Esophagus muscularis mucosa (tissue), 4 donors: Measurements from ENCODE around the gene PTGFR. TPM values are rescaled to one million over a fixed set of nuclear protein-coding genes. Genes with fewer than 3 reads are reported as not detected.

ENCODE experiments used
- DNase-seq: peaks from one replicate; pipeline ENCODE4 v3.0.0-alpha.2; 2017; ENCODE audit errors: extremely low spot score
- H3K27ac ChIP-seq, 4 donors: fragments of 200-600 bp; sonication (generic); replicated peaks in 1 of 4; 1 replicate in 3 of 4; 2 replicates in 1 of 4; pipeline ENCODE4 v1.5.1; 2016 to 2019; ENCODE audit warnings: mild to moderate bottlenecking in 1 of 4
- H3K27me3 ChIP-seq, 4 donors: fragments of 200-600 bp; sonication (generic); one replicate each; pipeline versions ENCODE4 v1.5.1 to v1.6.0; 2016 to 2019
- H3K36me3 ChIP-seq, 4 donors: fragments of 200-600 bp; sonication (generic); one replicate each; pipeline ENCODE4 v1.5.1; 2016 to 2019
- H3K4me1 ChIP-seq, 4 donors: fragments of 200-600 bp; sonication (generic); one replicate each; pipeline ENCODE4 v1.5.1; 2016 to 2019
- H3K4me3 ChIP-seq, 4 donors: fragments of 200-600 bp; sonication (generic); 1 replicate in 2 of 4; 2 replicates in 2 of 4; pipeline ENCODE4 v1.5.1; 2016 to 2019; ENCODE audit warnings: mild to moderate bottlenecking in 4 of 4, moderate library complexity in 1 of 4
- H3K9me3 ChIP-seq, 4 donors: fragments of 200-600 bp; sonication (generic); 1 replicate in 3 of 4; 2 replicates in 1 of 4; pipeline ENCODE4 v1.5.1; 2016 to 2019
- CTCF ChIP-seq, 3 experiments: fragments of 200-600 bp in 2 of 3; fragments of 450-650 bp in 1 of 3; sonication (generic) in 2 of 3; IDR thresholded peaks; one replicate each; pipeline ENCODE4 v1.5.1; 2017 to 2019; ENCODE audit warnings: antibody characterized with exemption in 3 of 3, mild to moderate bottlenecking in 2 of 3, moderate library complexity in 1 of 3
- EP300 ChIP-seq: sonication (generic); formaldehyde crosslinking; IDR thresholded peaks from one replicate; pipeline ENCODE4 v1.6.1; 2017; ENCODE audit warnings: antibody characterized with exemption
- POLR2A ChIP-seq: fragments of 450-650 bp; IDR thresholded peaks from one replicate; pipeline ENCODE4 v1.6.1; 2017; ENCODE audit warnings: antibody characterized with exemption, moderate library complexity, mild to moderate bottlenecking, low read depth
- POLR2AphosphoS5 ChIP-seq, 2 donors: sonication (generic); formaldehyde crosslinking; IDR thresholded peaks; one replicate each; pipeline ENCODE4 v1.6.1; 2017; ENCODE audit warnings: antibody characterized with exemption in 2 of 2
- WGBS: methylation state at CpG from one replicate; pipeline ENCODE4 v1.1.5; 2018; 5-methylcytosine and 5-hydroxymethylcytosine counted together
- intact Hi-C: fragments of 100-400 bp; cut with DNase I; formaldehyde crosslinking; loops from one replicate; pipeline ENCODE4 v1.15.1; 2023
- total RNA-seq, 4 donors: library from RNA; depleted of rRNA; stranded (reverse); fragments of >200 nt; gene quantifications; one replicate each; pipeline versions ENCODE4 v1.1.0 to v1.2.1, GENCODE V29; 2016

PTGFR gene
- total RNA-seq, 4 donors from 2014 or later, result 2.1 to 3.8 (median 2.8) TPM

GRCh38 chr1:78526496-78526895, 35.7 kb downstream of the PTGFR start:
- H3K27ac ChIP-seq, result no peak overlapping the region
- no peaks in the 10 kb centered on the region for H3K27me3 ChIP-seq
- no peaks in the 10 kb centered on the region for H3K4me1 ChIP-seq
- TF ChIP-seq POLR2AphosphoS5 (IDR thresholded peaks at IDR 0.05) (no peak), POLR2A (no peak)
- H3K36me3 ChIP-seq, result no peaks in the 10 kb centered on the region
- intact Hi-C loops, result no loop called here
- DNase-seq, result no peak
- H3K4me3 ChIP-seq, result no peak overlapping the region
- WGBS, result 61% methylated on average over 2 of the region's 2 CpGs
- no peaks in the 10 kb centered on the region for H3K9me3 ChIP-seq

GRCh38 chr1:78527706-78528105, 36.9 kb downstream of the PTGFR start:
- Histone ChIP-seq H3K27ac (no peak overlapping the region), H3K36me3 (no peaks in the 10 kb centered on the region), H3K9me3 (no peaks in the 10 kb centered on the region), H3K27me3 (no peaks in the 10 kb centered on the region), H3K4me3 (no peak overlapping the region), H3K4me1 (no peaks in the 10 kb centered on the region)
- TF ChIP-seq CTCF (IDR thresholded peaks at IDR 0.05) (no peak), POLR2AphosphoS5 (IDR thresholded peaks at IDR 0.05) (no peak), POLR2A (no peak), EP300 (no peak)
- WGBS, result 98% methylated on average over 2 of the region's 2 CpGs
- no peak for DNase-seq
- intact Hi-C loops, result no loop called here

GRCh38 chr1:78533527-78533926, 42.8 kb downstream of the PTGFR start:
- Histone ChIP-seq H3K27me3 (no peaks in the 10 kb centered on the region), H3K27ac (no peak overlapping the region), H3K36me3 (no peaks in the 10 kb centered on the region), H3K9me3 (no peaks in the 10 kb centered on the region), H3K4me3 (no peak overlapping the region), H3K4me1 (no peaks in the 10 kb centered on the region)
- 87% methylated on average over 4 of the region's 4 CpGs for WGBS
- DNase-seq, result no peak
- intact Hi-C loops, result no loop called here
- no peak for TF ChIP-seq POLR2A

GRCh38 chr1:78535286-78535685, 44.5 kb downstream of the PTGFR start:
- Histone ChIP-seq H3K27me3 (no peaks in the 10 kb centered on the region), H3K4me1 (no peaks in the 10 kb centered on the region), H3K27ac (no peak overlapping the region), H3K9me3 (no peaks in the 10 kb centered on the region), H3K4me3 (no peak overlapping the region), H3K36me3 (no peaks in the 10 kb centered on the region)
- TF ChIP-seq CTCF (IDR thresholded peaks at IDR 0.05) (no peak), POLR2A (no peak), EP300 (no peak), POLR2AphosphoS5 (IDR thresholded peaks at IDR 0.05) (no peak)
- intact Hi-C loops, result no loop called here
- DNase-seq, result no peak
- WGBS, result 91% methylated on average over 1 of the region's 1 CpG

GRCh38 chr1:78536427-78536826, 45.7 kb downstream of the PTGFR start:
- 81% methylated on average over 2 of the region's 2 CpGs for WGBS
- Histone ChIP-seq H3K27ac (no peak overlapping the region), H3K36me3 (no peaks in the 10 kb centered on the region), H3K4me3 (no peak overlapping the region), H3K9me3 (peaks cover 0 to 1% (median 0%) of the 10 kb centered on the region in 4 donors), H3K4me1 (no peaks in the 10 kb centered on the region), H3K27me3 (no peaks in the 10 kb centered on the region)
- no peak for DNase-seq
- TF ChIP-seq POLR2A (no peak), CTCF (IDR thresholded peaks at IDR 0.05) (no peak), EP300 (no peak), POLR2AphosphoS5 (IDR thresholded peaks at IDR 0.05) (no peak)
- intact Hi-C loops, result no loop called here

GRCh38 chr1:78540048-78540447, 49.3 kb downstream of the PTGFR start:
- peaks cover 0 to 4% (median 0%) of the 10 kb centered on the region in 4 donors for H3K9me3 ChIP-seq
- DNase-seq, result no peak
- no peaks in the 10 kb centered on the region for H3K36me3 ChIP-seq
- no peak overlapping the region for H3K27ac ChIP-seq
- WGBS, result 61% methylated on average over 2 of the region's 2 CpGs
- intact Hi-C loops, result no loop called here
- H3K4me3 ChIP-seq, result no peak overlapping the region
- TF ChIP-seq EP300 (no peak), POLR2AphosphoS5 (IDR thresholded peaks at IDR 0.05) (no peak), CTCF (IDR thresholded peaks at IDR 0.05) (no peak), POLR2A (no peak)
- H3K27me3 ChIP-seq, result no peaks in the 10 kb centered on the region
- H3K4me1 ChIP-seq, result no peaks in the 10 kb centered on the region
